ENCODE results near the gene CDC42SE2.
"Not testable (repeated sequence)": the region's sequence is repeated elsewhere in the genome, so short reads cannot be mapped to it uniquely, and the experiment has no call there.

The CDC42SE2 gene

GRCh38 chr5:131324303-131324702 lies 60.5 kb downstream of the CDC42SE2 start:
- TF ChIP-seq CTCF (IDR thresholded peaks at IDR 0.05; ENCODE audit: low read depth, low read length, missing control alignments): no peak
- DNase-seq (ENCODE audit: low read depth): no peak
- no peak overlapping the region for H3K4me3 ChIP-seq (ENCODE audit: low read depth, low read length)

GRCh38 chr5:131328536-131329285 lies 64.9 kb downstream of the CDC42SE2 start:
- no peak for DNase-seq (ENCODE audit: low read depth)
- no peak for TF ChIP-seq CTCF (IDR thresholded peaks at IDR 0.05; ENCODE audit: low read depth, low read length, missing control alignments)
- H3K4me3 ChIP-seq (ENCODE audit: low read depth, low read length): no peak overlapping the region

- TF ChIP-seq CTCF (IDR thresholded peaks at IDR 0.05; ENCODE audit: low read depth, low read length, missing control alignments): no peak
- DNase-seq (ENCODE audit: low read depth): no peak
- H3K4me3 ChIP-seq (ENCODE audit: low read depth, low read length): no peak overlapping the region
Measured at GRCh38 chr5:131329286-131329560, 65.4 kb downstream of the CDC42SE2 start.

- no peak for TF ChIP-seq CTCF (IDR thresholded peaks at IDR 0.05; ENCODE audit: low read depth, low read length, missing control alignments)
Measured at GRCh38 chr5:131330031-131330430, 66.2 kb downstream of the CDC42SE2 start.

GRCh38 chr5:131335756-131336155 lies 71.9 kb downstream of the CDC42SE2 start:
- not testable (repeated sequence) for H3K4me3 ChIP-seq (ENCODE audit: low read depth, low read length); DNase-seq (ENCODE audit: low read depth)

More at GRCh38 chr5:131330031-131330430, 66.2 kb downstream of the CDC42SE2 start:
- no peak overlapping the region for H3K4me3 ChIP-seq (ENCODE audit: low read depth, low read length)
- no peak for DNase-seq (ENCODE audit: low read depth)

GRCh38 chr5:131336801-131337200 lies 72.9 kb downstream of the CDC42SE2 start:
- not testable (repeated sequence) for DNase-seq (ENCODE audit: low read depth); H3K4me3 ChIP-seq (ENCODE audit: low read depth, low read length)

- not testable (repeated sequence) for DNase-seq (ENCODE audit: low read depth); H3K4me3 ChIP-seq (ENCODE audit: low read depth, low read length)
Measured at GRCh38 chr5:131337240-131338050, 73.6 kb downstream of the CDC42SE2 start.

- DNase-seq (ENCODE audit: low read depth): no peak
- TF ChIP-seq CTCF (IDR thresholded peaks at IDR 0.05; ENCODE audit: low read depth, low read length, missing control alignments): no peak
- no peak overlapping the region for H3K4me3 ChIP-seq (ENCODE audit: low read depth, low read length)
Measured at GRCh38 chr5:131338051-131338453, 74.2 kb downstream of the CDC42SE2 start.

- not testable (repeated sequence) for DNase-seq (ENCODE audit: low read depth); H3K4me3 ChIP-seq (ENCODE audit: low read depth, low read length)
Measured at GRCh38 chr5:131344288-131344687, 80.4 kb downstream of the CDC42SE2 start.

GRCh38 chr5:131346204-131346603 lies 82.4 kb downstream of the CDC42SE2 start:
- not testable (repeated sequence) for H3K4me3 ChIP-seq (ENCODE audit: low read depth, low read length); DNase-seq (ENCODE audit: low read depth)
